HepG2 (cell line): ENCODE measurements around the gene NRP1. TPM values are rescaled to one million over a fixed set of nuclear protein-coding genes. Genes with fewer than 3 reads are reported as not detected.

Experiments
- ATAC-seq: fragments of 200-7000 bp; cut with Tn5 transposase; 3 replicates; pipeline ENCODE4 v1.9.1; 2020; ENCODE audit warnings: mild to moderate bottlenecking, moderate library complexity
- BruUV-seq: library from RNA; stranded (reverse); fragments of 400-500 nt; replicated peaks from 2 replicates; lab custom pipeline; 2021; lab: Mats Ljungman, UMichigan
- CTCF ChIA-PET: fragments of 300-600 bp; formaldehyde crosslinking; extraction: SDS; loops from one replicate; lab custom pipeline; 2021; ENCODE audit warnings: low total read pairs, inconsistent platforms, low intra/inter-chr PET ratio; lab: Yijun Ruan, JAX
- POLR2A ChIA-PET: fragments of 350-600 bp; sonication (Branson Sonifier 250); formaldehyde crosslinking; loops from one replicate; lab custom pipeline; 2020; ENCODE audit warnings: antibody characterized with exemption, inconsistent platforms; lab: Yijun Ruan, JAX
- DNase-seq: peaks from one replicate; pipeline ENCODE4 v3.0.0-alpha.2; 2015; ENCODE audit warnings: low spot score
- FAIRE-seq: peaks from 3 replicates; lab custom pipeline; 2011; peaks lifted over from hg19 to GRCh38; lab: Jason Lieb, UNC
- H2AFZ ChIP-seq: one replicate; pipeline ENCODE4 v1.6.1; 2011; ENCODE audit warnings: low read length, inconsistent platforms
- H3K27ac ChIP-seq: fragments of 300-600 bp; 3 replicates; pipeline ENCODE4 v1.8.0; 2011; ENCODE audit warnings: mixed run types, mild to moderate bottlenecking, mixed read lengths, low read length, inconsistent platforms; ENCODE audit not compliant: insufficient read depth; ENCODE audit errors: extremely low read length
- H3K27me3 ChIP-seq, 2 experiments: fragments of 200-600 bp in 1 of 2; 2 replicates in 1 of 2; 3 replicates in 1 of 2; pipeline versions ENCODE4 v1.6.0 to v1.8.0; 2011; ENCODE audit warnings: low read length in 2 of 2, mild to moderate bottlenecking in 2 of 2, moderate library complexity in 2 of 2, inconsistent platforms in 1 of 2; ENCODE audit not compliant: insufficient read depth in 2 of 2, control insufficient read depth in 1 of 2
- H3K36me3 ChIP-seq, 2 experiments: fragments of 200-600 bp in 1 of 2; replicated peaks in 1 of 2; 2 replicates in 1 of 2; 3 replicates in 1 of 2; pipeline versions ENCODE4 v1.5.1 to v1.8.0; 2011; ENCODE audit warnings: low read length in 2 of 2, inconsistent platforms in 1 of 2; ENCODE audit not compliant: insufficient read depth in 2 of 2, control insufficient read depth in 1 of 2
- H3K4me1 ChIP-seq: 2 replicates; pipeline ENCODE4 v1.5.1; 2012; ENCODE audit warnings: low read length, inconsistent platforms; ENCODE audit not compliant: insufficient read depth
- H3K4me2 ChIP-seq: 2 replicates; pipeline ENCODE4 v1.6.0; 2011; ENCODE audit warnings: low read depth, low read length, inconsistent platforms
- H3K4me3 ChIP-seq, 3 experiments: fragments of 200-600 bp in 1 of 3; sonication (generic), shearing (Covaris generic) in 1 of 3; replicated peaks in 1 of 3; 2 replicates each; pipeline ENCODE4 v1.5.1; 2011 to 2016; ENCODE audit warnings: low read length in 3 of 3, inconsistent platforms in 2 of 3, low read depth in 2 of 3, mild to moderate bottlenecking in 2 of 3, control low read depth in 1 of 3, mixed read lengths in 1 of 3; ENCODE audit not compliant: insufficient read depth in 1 of 3
- H3K79me2 ChIP-seq: one replicate; pipeline ENCODE4 v1.6.1; 2011; ENCODE audit warnings: low read length, inconsistent platforms; ENCODE audit not compliant: insufficient read depth
- H3K9ac ChIP-seq: 2 replicates; pipeline ENCODE4 v1.6.0; 2011; ENCODE audit warnings: mild to moderate bottlenecking, low read depth, low read length, inconsistent platforms; ENCODE audit not compliant: insufficient read depth
- H3K9me3 ChIP-seq: 2 replicates; pipeline ENCODE4 v1.5.1; 2012; ENCODE audit warnings: mild to moderate bottlenecking, low read length
- H4K20me1 ChIP-seq: 2 replicates; pipeline ENCODE4 v1.6.0; 2011; ENCODE audit warnings: inconsistent platforms, mild to moderate bottlenecking, low read length, moderate library complexity; ENCODE audit not compliant: insufficient read depth
- GATAD1 ChIP-seq: IDR thresholded peaks from 2 replicates; pipeline ENCODE4 v1.6.1; 2016; ENCODE audit warnings: missing genetic modification reagents, missing compliant biosample characterization
- RNF2 ChIP-seq: fragments of 450-650 bp; conservative IDR thresholded peaks from 2 replicates; pipeline ENCODE4 v1.6.1; 2016; ENCODE audit warnings: low read depth
- TAF1 ChIP-seq: sonication (generic); formaldehyde crosslinking; IDR thresholded peaks from 2 replicates; pipeline ENCODE4 v1.4.0; 2020; ENCODE audit warnings: missing genetic modification reagents
- ZNF17 ChIP-seq: sonication (generic); formaldehyde crosslinking; IDR thresholded peaks from 2 replicates; pipeline ENCODE4 v1.5.0; 2020; ENCODE audit warnings: mild to moderate bottlenecking, missing genetic modification reagents
- whole genome bisulfite sequencing: methylation state at CpG from one replicate; pipeline ENCODE4 v1.1.6; 2017; ENCODE audit warnings: low lambda C conversion rate; 5-methylcytosine and 5-hydroxymethylcytosine counted together
- in situ Hi-C: cut with HindIII; loops from 2 replicates; pipeline ENCODE4 v1.10.0; 2017; ENCODE audit warnings: low pct_unique_long_range_greater_than_20kb; ENCODE audit not compliant: extremely low pct_ligation_motif_present
- intact Hi-C: fragments of 100-400 bp; cut with micrococcal nuclease; formaldehyde crosslinking; loops from one replicate; pipeline ENCODE4 v1.10.0; 2022; ENCODE audit not compliant: unreplicated experiment
- polyA plus RNA-seq, 8 experiments: library from polyadenylated mRNA; depleted of rRNA in 3 of 8; stranded (reverse) in 7 of 8; unstranded in 1 of 8; fragments of >200 nt; fragmentation: Illumina TruSeq in 4 of 8; extraction: Trizol in 4 of 8; gene quantifications; 2 replicates each; pipeline versions ENCODE4 v1.2.1 to v1.2.3, GENCODE V29; 2011 to 2016; ENCODE audit warnings: low read depth in 4 of 8, missing spikeins in 1 of 8, mixed read lengths in 1 of 8; ENCODE audit not compliant: insufficient read depth in 1 of 8
- total RNA-seq, 5 experiments: library from RNA; depleted of rRNA; stranded (reverse); fragments of >200 nt; fragmentation: Illumina TruSeq; extraction: Trizol; gene quantifications; 2 replicates each; pipeline ENCODE4 v1.2.3, GENCODE V29; 2016; ENCODE audit warnings: low read depth in 1 of 5
- TF ChIP-seq, protein P1 (sequence below): sonication (generic); formaldehyde crosslinking; IDR thresholded peaks from 2 replicates; pipeline ENCODE4 v1.4.0; 2020; ENCODE audit warnings: missing genetic modification reagents, borderline replicate concordance
- TF ChIP-seq, protein P2 (sequence below): IDR thresholded peaks from 2 replicates; pipeline ENCODE4 v1.6.1; 2016
- TF ChIP-seq, protein P3 (sequence below): sonication (generic); formaldehyde crosslinking; IDR thresholded peaks from 2 replicates; pipeline ENCODE4 v1.4.0; 2020; ENCODE audit warnings: mild to moderate bottlenecking, missing genetic modification reagents

The NRP1 gene
- total and polyA plus RNA-seq, 2 of the 13 experiments (the other 11 are each of a cell fraction or from before 2014, with no cell fraction given), result 5.3 to 5.8 TPM

DNA sequence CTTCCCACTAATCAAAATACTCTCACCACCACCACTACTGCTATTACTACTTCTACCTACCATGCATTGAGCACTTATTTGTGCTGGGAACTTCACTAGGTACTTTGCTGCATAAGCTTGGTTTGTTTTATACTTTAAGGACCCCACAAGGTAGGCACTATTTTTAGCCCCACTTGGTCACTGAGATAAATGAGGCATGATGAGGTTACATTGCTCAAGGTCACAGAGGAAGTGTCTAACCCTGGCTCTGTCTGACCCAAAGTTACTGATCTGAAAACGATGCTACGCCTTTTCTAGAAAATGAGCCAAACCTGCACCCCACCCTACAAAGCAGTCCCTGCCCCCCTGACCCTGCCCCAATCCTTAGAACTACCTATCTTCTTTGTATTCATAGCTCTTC, 35.6 kb downstream of the NRP1 start:
- intact Hi-C loops (no loop called here), in situ Hi-C loops (no loop called here)
- Histone ChIP-seq H3K79me2 (no peaks in the 10 kb centered on the region), H3K9me3 (no peaks in the 10 kb centered on the region), H2AFZ (no peak overlapping the region), H3K4me1 (peaks cover 45% of the 10 kb centered on the region), H3K36me3 (peaks cover 0 to 3% of the 10 kb centered on the region in 2 experiments; a peak in 1 of 5 replicates), H3K9ac (no peak overlapping the region), H3K27ac (no peak overlapping the region), H3K4me3 (no peak overlapping the region), H3K27me3 (no peaks in the 10 kb centered on the region), H4K20me1 (no peaks in the 10 kb centered on the region), H3K4me2 (no peak overlapping the region)
- TF ChIP-seq GATAD1 (CRISPR knock-in tag), result no peak
- no peak for TF ChIP-seq TAF1
- TF ChIP-seq, protein P1, sequence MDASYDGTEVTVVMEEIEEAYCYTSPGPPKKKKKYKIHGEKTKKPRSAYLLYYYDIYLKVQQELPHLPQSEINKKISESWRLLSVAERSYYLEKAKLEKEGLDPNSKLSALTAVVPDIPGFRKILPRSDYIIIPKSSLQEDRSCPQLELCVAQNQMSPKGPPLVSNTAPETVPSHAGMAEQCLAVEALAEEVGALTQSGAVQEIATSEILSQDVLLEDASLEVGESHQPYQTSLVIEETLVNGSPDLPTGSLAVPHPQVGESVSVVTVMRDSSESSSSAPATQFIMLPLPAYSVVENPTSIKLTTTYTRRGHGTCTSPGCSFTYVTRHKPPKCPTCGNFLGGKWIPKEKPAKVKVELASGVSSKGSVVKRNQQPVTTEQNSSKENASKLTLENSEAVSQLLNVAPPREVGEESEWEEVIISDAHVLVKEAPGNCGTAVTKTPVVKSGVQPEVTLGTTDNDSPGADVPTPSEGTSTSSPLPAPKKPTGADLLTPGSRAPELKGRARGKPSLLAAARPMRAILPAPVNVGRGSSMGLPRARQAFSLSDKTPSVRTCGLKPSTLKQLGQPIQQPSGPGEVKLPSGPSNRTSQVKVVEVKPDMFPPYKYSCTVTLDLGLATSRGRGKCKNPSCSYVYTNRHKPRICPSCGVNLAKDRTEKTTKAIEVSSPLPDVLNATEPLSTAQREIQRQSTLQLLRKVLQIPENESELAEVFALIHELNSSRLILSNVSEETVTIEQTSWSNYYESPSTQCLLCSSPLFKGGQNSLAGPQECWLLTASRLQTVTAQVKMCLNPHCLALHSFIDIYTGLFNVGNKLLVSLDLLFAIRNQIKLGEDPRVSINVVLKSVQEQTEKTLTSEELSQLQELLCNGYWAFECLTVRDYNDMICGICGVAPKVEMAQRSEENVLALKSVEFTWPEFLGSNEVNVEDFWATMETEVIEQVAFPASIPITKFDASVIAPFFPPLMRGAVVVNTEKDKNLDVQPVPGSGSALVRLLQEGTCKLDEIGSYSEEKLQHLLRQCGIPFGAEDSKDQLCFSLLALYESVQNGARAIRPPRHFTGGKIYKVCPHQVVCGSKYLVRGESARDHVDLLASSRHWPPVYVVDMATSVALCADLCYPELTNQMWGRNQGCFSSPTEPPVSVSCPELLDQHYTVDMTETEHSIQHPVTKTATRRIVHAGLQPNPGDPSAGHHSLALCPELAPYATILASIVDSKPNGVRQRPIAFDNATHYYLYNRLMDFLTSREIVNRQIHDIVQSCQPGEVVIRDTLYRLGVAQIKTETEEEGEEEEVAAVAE (CRISPR knock-in tag), result no peak
- no peak for TF ChIP-seq RNF2
- TF ChIP-seq, protein P2, sequence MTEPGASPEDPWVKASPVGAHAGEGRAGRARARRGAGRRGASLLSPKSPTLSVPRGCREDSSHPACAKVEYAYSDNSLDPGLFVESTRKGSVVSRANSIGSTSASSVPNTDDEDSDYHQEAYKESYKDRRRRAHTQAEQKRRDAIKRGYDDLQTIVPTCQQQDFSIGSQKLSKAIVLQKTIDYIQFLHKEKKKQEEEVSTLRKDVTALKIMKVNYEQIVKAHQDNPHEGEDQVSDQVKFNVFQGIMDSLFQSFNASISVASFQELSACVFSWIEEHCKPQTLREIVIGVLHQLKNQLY (CRISPR knock-in tag), result no peak
- no peak for TF ChIP-seq ZNF17 (CRISPR knock-in tag)
- TF ChIP-seq, protein P3, sequence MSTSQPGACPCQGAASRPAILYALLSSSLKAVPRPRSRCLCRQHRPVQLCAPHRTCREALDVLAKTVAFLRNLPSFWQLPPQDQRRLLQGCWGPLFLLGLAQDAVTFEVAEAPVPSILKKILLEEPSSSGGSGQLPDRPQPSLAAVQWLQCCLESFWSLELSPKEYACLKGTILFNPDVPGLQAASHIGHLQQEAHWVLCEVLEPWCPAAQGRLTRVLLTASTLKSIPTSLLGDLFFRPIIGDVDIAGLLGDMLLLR, result no peak
- DNase-seq, result no peak
- BruUV-seq, result no TSS peak
- ATAC-seq, result no peak
- 88% methylated on average over 2 of the region's 2 CpGs for WGBS
- ChIA-PET POLR2A (no interaction called here), CTCF (no interaction called here)
- no peak for FAIRE-seq
